ENCODE results near the gene TCEAL8. TPM values are rescaled to one million over a fixed set of nuclear protein-coding genes. Genes with fewer than 3 reads are reported as not detected.

TCEAL8 gene
- total RNA-seq (121 TPM), polyA plus RNA-seq (ENCODE audit: insufficient read depth in 1 of 8, insufficient read length in 8 of 8, low replicate concordance in 1 of 8) (100 to 1,000 TPM; 100 to 145 (median 106) TPM)
- long read RNA-seq, donor 1, transcript TCEAL8-202 (3 exons, 1,222 nt): major isoform, 23 of 31 reads
- long read RNA-seq, donor 1, transcript TCEAL8-201 (2 exons, 1,131 nt): minor isoform, 8 of 31 reads
- long read RNA-seq, donor 1, partial matches to known transcripts: 0 of 31 reads
- long read RNA-seq, donor 1, other reads (novel, unspliced or antisense): 0 of 31 reads
- long read RNA-seq, donor 2, transcript TCEAL8-202 (3 exons, 1,222 nt): major isoform, 5 of 7 reads
- long read RNA-seq, donor 2, partial matches to known transcripts: 0 of 7 reads
- long read RNA-seq, donor 2, other reads (novel, unspliced or antisense): 0 of 7 reads
- long read RNA-seq, donor 3, transcript TCEAL8-202 (3 exons, 1,222 nt): major isoform, 50 of 70 reads
- long read RNA-seq, donor 3, transcript TCEAL8-201 (2 exons, 1,131 nt): minor isoform, 10 of 70 reads
- long read RNA-seq, donor 3, partial matches to known transcripts: 10 of 70 reads
- long read RNA-seq, donor 3, other reads (novel, unspliced or antisense): 0 of 70 reads
- long read RNA-seq, donor 4, transcript TCEAL8-202 (3 exons, 1,222 nt): major isoform, 23 of 39 reads
- long read RNA-seq, donor 4, transcript TCEAL8-201 (2 exons, 1,131 nt): minor isoform, 10 of 39 reads
- long read RNA-seq, donor 4, partial matches to known transcripts: 6 of 39 reads
- long read RNA-seq, donor 4, other reads (novel, unspliced or antisense): 0 of 39 reads
- long read RNA-seq, donor 5, transcript TCEAL8-202 (3 exons, 1,222 nt): major isoform, 133 of 252 reads
- long read RNA-seq, donor 5, transcript TCEAL8-201 (2 exons, 1,131 nt): minor isoform, 50 of 252 reads
- long read RNA-seq, donor 5, partial matches to known transcripts: 60 of 252 reads
- long read RNA-seq, donor 5, other reads (novel, unspliced or antisense): 8 of 252 reads
- long read RNA-seq, donor 6, transcript TCEAL8-201 (2 exons, 1,131 nt): minor isoform, 33 of 141 reads
- long read RNA-seq, donor 6, transcript TCEAL8-202 (3 exons, 1,222 nt): major isoform, 90 of 141 reads
- long read RNA-seq, donor 6, partial matches to known transcripts: 18 of 141 reads
- long read RNA-seq, donor 6, other reads (novel, unspliced or antisense): 0 of 141 reads
- long read RNA-seq, donor 7, transcript TCEAL8-201 (2 exons, 1,131 nt): minor isoform, 17 of 105 reads
- long read RNA-seq, donor 7, transcript TCEAL8-202 (3 exons, 1,222 nt): major isoform, 66 of 105 reads
- long read RNA-seq, donor 7, partial matches to known transcripts: 22 of 105 reads
- long read RNA-seq, donor 7, other reads (novel, unspliced or antisense): 0 of 105 reads
- long read RNA-seq, donor 8, transcript TCEAL8-201 (2 exons, 1,131 nt): minor isoform, 14 of 65 reads
- long read RNA-seq, donor 8, transcript TCEAL8-202 (3 exons, 1,222 nt): major isoform, 51 of 65 reads
- long read RNA-seq, donor 8, partial matches to known transcripts: 0 of 65 reads
- long read RNA-seq, donor 8, other reads (novel, unspliced or antisense): 0 of 65 reads
- long read RNA-seq, donor 9, transcript TCEAL8-202 (3 exons, 1,222 nt): major isoform, 51 of 81 reads
- long read RNA-seq, donor 9, transcript TCEAL8-201 (2 exons, 1,131 nt): minor isoform, 18 of 81 reads
- long read RNA-seq, donor 9, partial matches to known transcripts: 12 of 81 reads
- long read RNA-seq, donor 9, other reads (novel, unspliced or antisense): 0 of 81 reads
- long read RNA-seq, donor 10, transcript TCEAL8-202 (3 exons, 1,222 nt): major isoform, 81 of 110 reads
- long read RNA-seq, donor 10, transcript TCEAL8-201 (2 exons, 1,131 nt): minor isoform, 17 of 110 reads
- long read RNA-seq, donor 10, partial matches to known transcripts: 5 of 110 reads
- long read RNA-seq, donor 10, other reads (novel, unspliced or antisense): 6 of 110 reads
- long read RNA-seq, donor 11, transcript TCEAL8-201 (2 exons, 1,131 nt): minor isoform, 22 of 84 reads
- long read RNA-seq, donor 11, transcript TCEAL8-202 (3 exons, 1,222 nt): major isoform, 48 of 84 reads
- long read RNA-seq, donor 11, partial matches to known transcripts: 14 of 84 reads
- long read RNA-seq, donor 11, other reads (novel, unspliced or antisense): 0 of 84 reads

DNA sequence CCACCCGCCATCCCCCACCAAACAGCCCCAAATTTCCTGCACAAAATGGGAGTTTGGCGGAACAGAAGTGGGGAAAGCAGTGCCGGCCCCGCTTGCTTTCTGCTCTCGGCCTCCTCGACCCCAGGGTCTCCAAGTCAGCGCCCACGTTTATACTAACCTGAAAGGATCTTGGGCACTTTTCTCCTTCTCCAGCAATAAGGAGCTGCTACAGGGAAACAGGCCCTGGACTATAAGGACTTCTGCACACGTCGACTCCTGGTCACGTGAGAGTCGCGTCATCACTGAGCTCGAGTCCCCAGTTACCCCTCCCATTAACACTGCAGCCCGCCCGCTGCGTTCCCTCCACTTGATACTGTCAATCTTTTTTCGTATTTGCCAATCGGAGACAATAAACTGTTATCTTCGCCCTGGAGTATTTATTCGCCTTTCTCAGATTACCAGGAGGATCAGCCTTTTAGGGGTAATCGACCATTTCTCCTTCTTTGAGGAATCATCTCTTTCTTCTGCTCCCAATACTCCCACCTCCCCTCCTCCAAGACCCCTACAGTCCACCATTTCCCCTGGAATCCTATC, at the start of gene TCEAL8:
Gene TCEAL8, minus strand, starts transcription at position 235 of the 573 bp plus-strand sequence. CDS start 1,176 bp downstream, outside the sequence.
- Histone ChIP-seq H3K4me3 (ENCODE audit: low read length) (peak within 1 kb of the TSS; percentile 85), H3K27ac (ENCODE audit: low read length) (peak within 1 kb of the TSS; percentile 97), H3K4me1 (ENCODE audit: control insufficient read depth, insufficient read depth, low read length) (peaks cover 6% of the 10 kb centered on the region), H3K9me3 (replicated peaks; ENCODE audit: control insufficient read depth, low read depth, low read length) (no peaks in the 10 kb centered on the region), H3K27me3 (ENCODE audit: control insufficient read depth, insufficient read depth, low read length) (peaks cover 25% of the 10 kb centered on the region), H3K36me3 (ENCODE audit: control insufficient read depth, insufficient read depth, low read length) (peaks cover 4% of the 10 kb centered on the region)
- peak; percentile 96 for DNase-seq
- 21% methylated on average over 10 of the region's 22 CpGs for WGBS (ENCODE audit: insufficient coverage)

DNA sequence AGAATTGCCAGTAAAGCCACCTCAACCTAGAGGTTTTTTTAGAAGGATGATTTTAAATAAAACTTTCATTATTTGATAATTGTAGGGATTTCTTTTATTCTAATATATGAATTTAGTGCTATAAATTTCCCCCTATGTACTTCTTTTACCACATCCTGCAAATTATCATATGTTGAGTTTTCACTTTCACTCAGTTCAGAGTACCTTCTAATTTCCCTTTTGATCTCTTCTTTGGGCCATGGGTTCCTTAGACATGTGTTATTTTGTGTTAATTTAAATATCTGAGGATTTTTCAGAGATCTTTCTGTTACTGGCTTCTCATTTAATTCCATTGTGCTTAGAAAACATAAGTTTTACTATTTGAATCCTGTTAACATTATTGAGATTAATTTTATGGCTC, 49.8 kb upstream of the TCEAL8 start:
- H3K27ac ChIP-seq (ENCODE audit: low read length): no peak overlapping the region
- no peak overlapping the region for H3K4me3 ChIP-seq (ENCODE audit: low read length)
- no peaks in the 10 kb centered on the region for H3K9me3 ChIP-seq (replicated peaks; ENCODE audit: control insufficient read depth, low read depth, low read length)
- H3K27me3 ChIP-seq (ENCODE audit: control insufficient read depth, insufficient read depth, low read length): peaks cover 6% of the 10 kb centered on the region
- H3K36me3 ChIP-seq (ENCODE audit: control insufficient read depth, insufficient read depth, low read length): no peaks in the 10 kb centered on the region
- no peaks in the 10 kb centered on the region for H3K4me1 ChIP-seq (ENCODE audit: control insufficient read depth, insufficient read depth, low read length)
- DNase-seq: no peak

DNA sequence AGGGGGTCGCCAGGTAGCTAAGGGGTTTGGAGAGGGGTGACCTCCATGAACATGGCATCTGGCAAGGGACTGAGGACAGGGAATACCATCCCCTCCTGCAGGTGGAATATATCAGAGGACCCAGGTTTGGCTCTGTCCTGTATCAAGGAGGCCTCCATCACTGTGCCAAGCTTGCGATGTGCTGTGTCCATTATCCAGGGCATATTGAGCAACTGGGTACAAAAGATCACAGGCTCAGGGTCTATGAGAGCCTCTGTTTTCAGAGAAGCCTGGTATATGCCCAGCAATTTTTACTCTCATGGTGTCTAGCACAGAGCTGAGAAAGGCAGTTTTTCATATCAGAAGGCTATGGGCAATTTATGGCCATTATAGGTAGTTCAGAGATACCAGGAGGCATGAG, 38.2 kb upstream of the TCEAL8 start:
- peaks cover 2% of the 10 kb centered on the region for H3K9me3 ChIP-seq (replicated peaks; ENCODE audit: control insufficient read depth, low read depth, low read length)
- H3K4me1 ChIP-seq (ENCODE audit: control insufficient read depth, insufficient read depth, low read length): no peaks in the 10 kb centered on the region
- no peak for DNase-seq
- H3K27me3 ChIP-seq (ENCODE audit: control insufficient read depth, insufficient read depth, low read length): peaks cover 5% of the 10 kb centered on the region
- WGBS (ENCODE audit: insufficient coverage): 92% methylated on average over 1 of the region's 2 CpGs
- no peak overlapping the region for H3K27ac ChIP-seq (ENCODE audit: low read length)
- H3K4me3 ChIP-seq (ENCODE audit: low read length): no peak overlapping the region
- H3K36me3 ChIP-seq (ENCODE audit: control insufficient read depth, insufficient read depth, low read length): no peaks in the 10 kb centered on the region

GRCh38 chrX:103279624-103280023, 24.7 kb upstream of the TCEAL8 start:
- H3K4me1 ChIP-seq (ENCODE audit: control insufficient read depth, insufficient read depth, low read length): no peaks in the 10 kb centered on the region
- H3K36me3 ChIP-seq (ENCODE audit: control insufficient read depth, insufficient read depth, low read length): no peaks in the 10 kb centered on the region
- H3K27me3 ChIP-seq (ENCODE audit: control insufficient read depth, insufficient read depth, low read length): peaks cover 27% of the 10 kb centered on the region
- H3K27ac ChIP-seq (ENCODE audit: low read length): no peak overlapping the region
- WGBS (ENCODE audit: insufficient coverage): no CpG with 5 or more reads among the region's 1 CpG
- no peak for DNase-seq
- H3K9me3 ChIP-seq (replicated peaks; ENCODE audit: control insufficient read depth, low read depth, low read length): peaks cover 2% of the 10 kb centered on the region
- no peak overlapping the region for H3K4me3 ChIP-seq (ENCODE audit: low read length)

GRCh38 chrX:103276581-103277002, 21.6 kb upstream of the TCEAL8 start, which contains the start of gene TCEAL5:
Gene TCEAL5, minus strand, starts transcription at chrX:103276750. Its CDS starts 2,187 bp downstream, at chrX:103274563.
- no peaks in the 10 kb centered on the region for H3K36me3 ChIP-seq (ENCODE audit: control insufficient read depth, insufficient read depth, low read length)
- no peak within 1 kb of the TSS for H3K27ac ChIP-seq (ENCODE audit: low read length)
- H3K9me3 ChIP-seq (replicated peaks; ENCODE audit: control insufficient read depth, low read depth, low read length): no peaks in the 10 kb centered on the region
- H3K27me3 ChIP-seq (ENCODE audit: control insufficient read depth, insufficient read depth, low read length): peaks cover 32% of the 10 kb centered on the region
- H3K4me1 ChIP-seq (ENCODE audit: control insufficient read depth, insufficient read depth, low read length): no peaks in the 10 kb centered on the region
- H3K4me3 ChIP-seq (ENCODE audit: low read length): peak within 1 kb of the TSS; percentile 44
- WGBS (ENCODE audit: insufficient coverage): 18% methylated on average over 11 of the region's 17 CpGs
- DNase-seq: peak; percentile 78

DNA sequence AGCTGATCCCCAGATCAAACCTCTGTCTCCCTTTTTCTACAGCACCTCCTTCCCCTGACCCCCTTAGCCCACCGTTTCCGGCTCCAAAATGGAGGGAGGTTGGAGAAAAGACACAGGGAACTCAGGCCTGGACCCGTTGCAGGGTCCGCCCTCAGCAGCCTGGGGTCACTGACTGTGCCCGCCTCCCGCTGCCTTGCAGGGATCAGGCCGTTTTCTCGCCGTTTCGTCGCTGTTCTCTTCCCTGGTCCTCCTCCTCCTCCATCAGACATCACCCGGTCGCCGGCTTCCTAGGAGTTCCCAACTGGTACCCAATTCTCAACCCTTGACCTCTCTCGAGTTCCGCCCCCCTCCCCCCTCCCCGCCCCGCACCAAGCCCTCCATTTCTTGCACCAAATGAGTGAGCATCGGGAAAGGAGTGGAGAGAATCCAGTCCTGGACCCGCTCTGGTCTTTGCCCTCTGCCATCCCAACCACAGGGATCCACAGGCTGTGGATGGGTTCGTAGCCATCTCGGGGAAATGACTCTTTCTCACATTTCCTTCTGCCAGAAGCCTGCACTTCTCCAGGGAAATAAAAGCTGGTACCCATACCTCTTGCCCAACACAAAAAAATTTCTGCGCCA, 21.1 kb upstream of the TCEAL8 start:
- WGBS (ENCODE audit: insufficient coverage): 14% methylated on average over 14 of the region's 23 CpGs
- H3K4me3 ChIP-seq (ENCODE audit: low read length): peak overlapping the region; percentile 44
- H3K4me1 ChIP-seq (ENCODE audit: control insufficient read depth, insufficient read depth, low read length): no peaks in the 10 kb centered on the region
- H3K36me3 ChIP-seq (ENCODE audit: control insufficient read depth, insufficient read depth, low read length): no peaks in the 10 kb centered on the region
- no peaks in the 10 kb centered on the region for H3K9me3 ChIP-seq (replicated peaks; ENCODE audit: control insufficient read depth, low read depth, low read length)
- H3K27ac ChIP-seq (ENCODE audit: low read length): no peak overlapping the region
- DNase-seq: no peak
- H3K27me3 ChIP-seq (ENCODE audit: control insufficient read depth, insufficient read depth, low read length): peaks cover 32% of the 10 kb centered on the region

DNA sequence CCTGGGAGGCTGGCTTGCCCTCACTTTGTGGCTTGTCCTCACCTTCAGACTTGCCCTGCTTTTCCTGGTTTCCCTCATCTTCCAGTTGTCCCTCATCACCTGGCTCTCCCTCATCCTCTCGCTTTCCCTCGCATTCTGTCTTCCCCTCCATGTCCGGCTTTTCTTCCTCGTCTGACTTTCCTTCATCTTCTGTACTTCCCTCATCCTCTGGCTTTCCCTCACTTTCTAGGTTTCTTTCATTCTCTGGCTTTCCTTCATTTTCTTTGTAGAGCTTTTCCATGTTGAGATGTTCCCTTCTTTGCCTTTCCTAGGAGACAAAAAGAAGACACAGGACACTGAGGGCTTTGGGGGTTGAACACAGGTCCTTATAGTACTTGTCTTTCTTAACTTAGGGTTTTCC, 19.3 kb upstream of the TCEAL8 start:
- H3K27me3 ChIP-seq (ENCODE audit: control insufficient read depth, insufficient read depth, low read length): peaks cover 32% of the 10 kb centered on the region
- DNase-seq: no peak
- WGBS (ENCODE audit: insufficient coverage): 80% methylated on average over 4 of the region's 4 CpGs
- no peak overlapping the region for H3K27ac ChIP-seq (ENCODE audit: low read length)
- H3K9me3 ChIP-seq (replicated peaks; ENCODE audit: control insufficient read depth, low read depth, low read length): no peaks in the 10 kb centered on the region
- no peaks in the 10 kb centered on the region for H3K4me1 ChIP-seq (ENCODE audit: control insufficient read depth, insufficient read depth, low read length)
- no peaks in the 10 kb centered on the region for H3K36me3 ChIP-seq (ENCODE audit: control insufficient read depth, insufficient read depth, low read length)
- H3K4me3 ChIP-seq (ENCODE audit: low read length): no peak overlapping the region

DNA sequence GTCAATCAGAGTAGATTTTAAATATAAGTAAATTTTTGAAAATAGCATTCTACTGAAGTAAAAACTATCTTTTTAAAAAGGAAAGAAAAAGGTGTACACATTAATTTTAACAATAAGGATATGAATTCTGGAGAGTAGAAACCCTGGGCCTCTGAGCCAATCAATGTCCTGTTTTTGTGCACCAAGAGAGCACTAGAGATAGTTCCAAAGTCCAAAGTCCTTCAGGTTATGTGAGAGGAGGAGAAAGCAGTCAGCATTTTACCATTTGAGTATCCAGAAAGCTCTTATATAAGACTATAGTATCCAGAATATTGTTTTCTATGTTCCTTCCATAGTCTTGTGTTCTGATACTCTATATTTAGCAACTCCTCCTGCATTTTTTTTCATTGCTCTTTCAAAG, 3.3 kb upstream of the TCEAL8 start:
- Histone ChIP-seq H3K9me3 (replicated peaks; ENCODE audit: control insufficient read depth, low read depth, low read length) (no peaks in the 10 kb centered on the region), H3K27me3 (ENCODE audit: control insufficient read depth, insufficient read depth, low read length) (peaks cover 18% of the 10 kb centered on the region), H3K4me3 (ENCODE audit: low read length) (no peak overlapping the region), H3K36me3 (ENCODE audit: control insufficient read depth, insufficient read depth, low read length) (no peaks in the 10 kb centered on the region), H3K4me1 (ENCODE audit: control insufficient read depth, insufficient read depth, low read length) (peaks cover 6% of the 10 kb centered on the region), H3K27ac (ENCODE audit: low read length) (no peak overlapping the region)
- no peak for DNase-seq

All from muscle of leg (tissue), 16 donors.